Osteocyte (in vitro differentiated cells): ENCODE measurements around the gene GYS1. TPM values are rescaled to one million over a fixed set of nuclear protein-coding genes. Genes with fewer than 3 reads are reported as not detected.
A peak's percentile ranks its signal among the peaks of the same experiment; 100 is the strongest.

ENCODE experiments used
- DNase-seq: peaks from one replicate; pipeline ENCODE4 v3.0.0; 2021; ENCODE audit warnings: mixed read lengths; ENCODE audit not compliant: unreplicated experiment; ENCODE audit errors: extremely low spot score
- H3K27ac Mint-ChIP-seq: one replicate; pipeline ENCODE4 v1.8.0; 2021; ENCODE audit warnings: mild to moderate bottlenecking, mixed read lengths; ENCODE audit not compliant: unreplicated experiment
- H3K27me3 Mint-ChIP-seq: one replicate; pipeline ENCODE4 v1.8.0; 2021; ENCODE audit warnings: mixed read lengths; ENCODE audit not compliant: unreplicated experiment
- H3K36me3 Mint-ChIP-seq: one replicate; pipeline ENCODE4 v1.8.0; 2021; ENCODE audit warnings: mixed read lengths; ENCODE audit not compliant: unreplicated experiment
- H3K4me1 Mint-ChIP-seq: one replicate; pipeline ENCODE4 v1.8.0; 2021; ENCODE audit warnings: mixed read lengths; ENCODE audit not compliant: unreplicated experiment
- H3K4me3 Mint-ChIP-seq: one replicate; pipeline ENCODE4 v1.8.0; 2021; ENCODE audit warnings: mild to moderate bottlenecking, moderate library complexity, mixed read lengths; ENCODE audit not compliant: unreplicated experiment
- H3K9me3 Mint-ChIP-seq: one replicate; pipeline ENCODE4 v1.8.0; 2021; ENCODE audit warnings: mixed read lengths; ENCODE audit not compliant: unreplicated experiment
- total RNA-seq: library from RNA; stranded (reverse); gene quantifications from 2 replicates; pipeline ENCODE4 v1.2.1, GENCODE V29; 2021
- TF ChIP-seq, protein P1 (sequence below): fragments of 200-600 bp; sonication (generic); IDR thresholded peaks from 2 replicates; pipeline ENCODE4 v1.5.0; 2021; ENCODE audit warnings: antibody characterized with exemption, mild to moderate bottlenecking, moderate library complexity

GYS1 gene
- total RNA-seq, 1 donor from 2014 or later = 42.2 TPM

- DNase-seq = no peak
- Mint-ChIP-seq H3K4me3 (peak overlapping the region; percentile 77), H3K36me3 (peaks cover 9% of the 10 kb centered on the region), H3K27ac (peak overlapping the region; percentile 80), H3K27me3 (no peaks in the 10 kb centered on the region), H3K4me1 (peaks cover 16% of the 10 kb centered on the region), H3K9me3 (no peaks in the 10 kb centered on the region)
- TF ChIP-seq, protein P1, sequence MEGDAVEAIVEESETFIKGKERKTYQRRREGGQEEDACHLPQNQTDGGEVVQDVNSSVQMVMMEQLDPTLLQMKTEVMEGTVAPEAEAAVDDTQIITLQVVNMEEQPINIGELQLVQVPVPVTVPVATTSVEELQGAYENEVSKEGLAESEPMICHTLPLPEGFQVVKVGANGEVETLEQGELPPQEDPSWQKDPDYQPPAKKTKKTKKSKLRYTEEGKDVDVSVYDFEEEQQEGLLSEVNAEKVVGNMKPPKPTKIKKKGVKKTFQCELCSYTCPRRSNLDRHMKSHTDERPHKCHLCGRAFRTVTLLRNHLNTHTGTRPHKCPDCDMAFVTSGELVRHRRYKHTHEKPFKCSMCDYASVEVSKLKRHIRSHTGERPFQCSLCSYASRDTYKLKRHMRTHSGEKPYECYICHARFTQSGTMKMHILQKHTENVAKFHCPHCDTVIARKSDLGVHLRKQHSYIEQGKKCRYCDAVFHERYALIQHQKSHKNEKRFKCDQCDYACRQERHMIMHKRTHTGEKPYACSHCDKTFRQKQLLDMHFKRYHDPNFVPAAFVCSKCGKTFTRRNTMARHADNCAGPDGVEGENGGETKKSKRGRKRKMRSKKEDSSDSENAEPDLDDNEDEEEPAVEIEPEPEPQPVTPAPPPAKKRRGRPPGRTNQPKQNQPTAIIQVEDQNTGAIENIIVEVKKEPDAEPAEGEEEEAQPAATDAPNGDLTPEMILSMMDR = no peak
Measured at GRCh38 chr19:48953990-48954594, 39.0 kb downstream of the GYS1 start.

GRCh38 chr19:48953141-48953540 lies 40.0 kb downstream of the GYS1 start:
- Mint-ChIP-seq H3K27me3 (no peaks in the 10 kb centered on the region), H3K36me3 (peaks cover 7% of the 10 kb centered on the region), H3K9me3 (no peaks in the 10 kb centered on the region), H3K27ac (no peak overlapping the region), H3K4me1 (peaks cover 21% of the 10 kb centered on the region), H3K4me3 (no peak overlapping the region)
- DNase-seq = no peak
- TF ChIP-seq, protein P1 = no peak

- no peaks in the 10 kb centered on the region for H3K9me3 Mint-ChIP-seq
- peaks cover 20% of the 10 kb centered on the region for H3K4me1 Mint-ChIP-seq
- no peak for DNase-seq
- TF ChIP-seq, protein P1 = no peak
- no peak overlapping the region for H3K27ac Mint-ChIP-seq
- H3K4me3 Mint-ChIP-seq = no peak overlapping the region
- no peaks in the 10 kb centered on the region for H3K27me3 Mint-ChIP-seq
- H3K36me3 Mint-ChIP-seq = peaks cover under 1% of the 10 kb centered on the region
Measured at GRCh38 chr19:48950830-48951519, 42.1 kb downstream of the GYS1 start.

- TF ChIP-seq, protein P1 = no peak
- Mint-ChIP-seq H3K9me3 (no peaks in the 10 kb centered on the region), H3K36me3 (no peaks in the 10 kb centered on the region), H3K27ac (no peak overlapping the region), H3K27me3 (no peaks in the 10 kb centered on the region), H3K4me1 (peaks cover 12% of the 10 kb centered on the region), H3K4me3 (no peak overlapping the region)
- no peak for DNase-seq
Measured at GRCh38 chr19:48950159-48950558, 43.0 kb downstream of the GYS1 start.

GRCh38 chr19:48947258-48947542 lies 45.9 kb downstream of the GYS1 start:
- TF ChIP-seq, protein P1 = no peak
- no peaks in the 10 kb centered on the region for H3K9me3 Mint-ChIP-seq
- no peaks in the 10 kb centered on the region for H3K27me3 Mint-ChIP-seq
- no peak for DNase-seq
- H3K4me3 Mint-ChIP-seq = no peak overlapping the region
- no peak overlapping the region for H3K27ac Mint-ChIP-seq
- H3K4me1 Mint-ChIP-seq = peaks cover 8% of the 10 kb centered on the region
- H3K36me3 Mint-ChIP-seq = no peaks in the 10 kb centered on the region
